HG02571 (cell line): ENCODE measurements around the gene RMI2.

Experiments
- ATAC-seq: cut with Tn5 transposase; IDR thresholded peaks from one replicate; pipeline ENCODE4 v1.9.1; 2021; ENCODE audit warnings: mild to moderate bottlenecking, moderate library complexity; ENCODE audit not compliant: unreplicated experiment

Gene RMI2

GRCh38 chr16:11327277-11328171 lies 17.7 kb upstream of the RMI2 start:
- peak; percentile 47 for ATAC-seq

- ATAC-seq, result peak; percentile 68
Measured at GRCh38 chr16:11328172-11329070, 16.8 kb upstream of the RMI2 start.

- ATAC-seq, result no peak
Measured at GRCh38 chr16:11329071-11329491, 16.2 kb upstream of the RMI2 start.

GRCh38 chr16:11329891-11330290 lies 15.4 kb upstream of the RMI2 start:
- ATAC-seq, result no peak

GRCh38 chr16:11330526-11331237 lies 14.6 kb upstream of the RMI2 start:
- no peak for ATAC-seq

- no peak for ATAC-seq
Measured at GRCh38 chr16:11331967-11332366, 13.3 kb upstream of the RMI2 start.

GRCh38 chr16:11333010-11333409 lies 12.2 kb upstream of the RMI2 start:
- ATAC-seq, result no peak

GRCh38 chr16:11333702-11334101 lies 11.6 kb upstream of the RMI2 start:
- ATAC-seq, result no peak

GRCh38 chr16:11334831-11335404 lies 10.3 kb upstream of the RMI2 start:
- ATAC-seq, result no peak

- ATAC-seq, result no peak
Measured at GRCh38 chr16:11339075-11339474, 6.2 kb upstream of the RMI2 start.

GRCh38 chr16:11340710-11341109 lies 4.5 kb upstream of the RMI2 start:
- no peak for ATAC-seq

- no peak for ATAC-seq
Measured at GRCh38 chr16:11341371-11341770, 3.9 kb upstream of the RMI2 start.

- ATAC-seq, result no peak
Measured at GRCh38 chr16:11342021-11342855, 3.0 kb upstream of the RMI2 start.

GRCh38 chr16:11346700-11347319 lies 1.6 kb downstream of the RMI2 start:
- ATAC-seq, result no peak

- ATAC-seq, result no peak
Measured at GRCh38 chr16:11347831-11348230, 2.6 kb downstream of the RMI2 start.

- ATAC-seq, result no peak
Measured at GRCh38 chr16:11348737-11349598, 3.7 kb downstream of the RMI2 start.

GRCh38 chr16:11349599-11350276 lies 4.5 kb downstream of the RMI2 start:
- ATAC-seq, result no peak

- no peak for ATAC-seq
Measured at GRCh38 chr16:11350519-11350918, 5.3 kb downstream of the RMI2 start.
